Left forelimb (tissue), 1 donor: ENCODE data around the gene ELK4.
A peak's percentile ranks its signal among the peaks of the same experiment; 100 is the strongest.

ENCODE experiments used
- DNase-seq: peaks from one replicate; pipeline ENCODE4 v3.0.0-alpha.2; 2018; ENCODE audit warnings: low spot score

ELK4 gene

GRCh38 chr1:205595861-205596260, 36.0 kb downstream of the ELK4 start:
- DNase-seq, result no peak

- no peak for DNase-seq
Observed at GRCh38 chr1:205595435-205595834, 36.4 kb downstream of the ELK4 start.

DNA sequence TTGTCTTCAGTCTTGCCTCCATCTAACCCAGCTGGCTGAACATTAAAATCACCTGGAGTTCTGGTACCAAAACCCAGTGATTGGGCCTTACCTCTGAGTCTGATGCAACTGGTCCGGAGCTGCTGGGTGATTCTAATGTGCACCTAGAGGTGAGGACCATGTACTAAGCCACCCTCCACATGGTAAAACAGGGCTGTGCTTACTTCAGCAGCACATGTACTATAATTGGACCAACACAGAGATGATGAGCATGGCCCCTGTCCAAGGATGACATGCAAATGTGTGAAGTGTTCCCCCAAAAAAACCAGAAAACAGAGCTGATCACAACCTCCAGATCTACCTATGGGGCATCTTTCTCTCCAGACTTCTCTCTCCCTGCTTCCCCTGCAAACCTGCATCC, 37.0 kb downstream of the ELK4 start:
- no peak for DNase-seq

DNA sequence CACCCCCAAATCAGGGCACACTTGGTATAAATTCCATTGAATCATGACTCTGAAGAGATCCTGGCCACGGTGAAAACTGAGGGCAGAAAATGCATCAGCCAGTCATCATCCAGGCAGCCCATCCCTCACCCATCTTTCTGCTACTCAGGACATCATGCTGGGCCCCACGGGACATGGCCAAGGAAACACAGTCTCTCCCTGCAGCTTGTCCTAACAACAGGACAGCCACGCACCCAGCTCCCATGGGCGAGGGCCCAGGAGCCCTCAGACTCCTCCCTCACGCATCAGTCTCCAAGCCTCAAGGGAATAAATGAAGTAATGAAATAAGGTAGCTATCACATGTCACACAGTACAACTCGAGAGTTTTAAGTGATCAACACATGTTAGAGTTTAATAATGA, 37.8 kb downstream of the ELK4 start:
- DNase-seq, result no peak

GRCh38 chr1:205593532-205593931, 38.3 kb downstream of the ELK4 start:
- DNase-seq, result no peak

- DNase-seq, result no peak
Observed at GRCh38 chr1:205592443-205593003, 39.3 kb downstream of the ELK4 start.

DNA sequence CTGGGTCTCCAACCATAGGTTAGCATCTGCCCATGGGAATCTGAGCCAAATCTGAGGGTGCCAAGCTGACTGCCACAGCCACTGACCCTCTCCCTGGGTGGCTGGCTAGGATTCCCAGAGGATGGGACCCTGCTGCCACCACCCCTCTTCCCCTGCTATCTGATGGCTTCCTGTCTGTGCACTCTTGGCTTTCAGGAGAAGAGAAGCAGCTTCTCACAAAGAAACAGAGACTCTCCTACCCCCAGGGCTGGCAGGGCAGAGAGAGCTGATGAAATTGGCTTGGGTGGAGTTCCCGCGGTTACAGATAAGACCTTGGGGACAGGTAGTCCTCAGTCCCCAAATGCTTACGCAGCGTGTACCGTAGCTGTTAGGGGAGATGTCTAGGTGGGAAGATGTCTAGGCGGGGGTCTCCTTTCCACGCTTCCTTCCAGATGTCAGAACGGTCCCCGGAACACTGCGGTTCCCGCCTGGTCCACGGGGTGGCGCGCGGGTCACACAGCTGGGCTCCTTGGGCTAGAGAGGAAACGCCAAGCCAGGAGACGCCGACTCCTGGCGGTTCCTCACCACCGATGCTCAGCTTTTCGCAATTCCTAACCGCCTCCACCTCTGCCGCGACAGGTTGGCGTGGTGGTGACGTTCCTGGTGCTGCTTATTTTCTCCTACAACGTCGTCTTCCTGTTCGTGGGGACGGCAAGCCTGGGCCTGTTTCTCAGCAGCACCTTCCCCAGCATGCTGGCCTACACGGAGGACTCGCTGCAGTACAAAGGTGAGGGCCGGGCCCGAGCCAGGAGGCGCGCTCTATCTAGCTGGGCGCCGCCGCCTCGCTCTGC, 40.1 kb downstream of the ELK4 start:
- peak; percentile 90 for DNase-seq

GRCh38 chr1:205590777-205591513, 40.9 kb downstream of the ELK4 start:
- no peak for DNase-seq

DNA sequence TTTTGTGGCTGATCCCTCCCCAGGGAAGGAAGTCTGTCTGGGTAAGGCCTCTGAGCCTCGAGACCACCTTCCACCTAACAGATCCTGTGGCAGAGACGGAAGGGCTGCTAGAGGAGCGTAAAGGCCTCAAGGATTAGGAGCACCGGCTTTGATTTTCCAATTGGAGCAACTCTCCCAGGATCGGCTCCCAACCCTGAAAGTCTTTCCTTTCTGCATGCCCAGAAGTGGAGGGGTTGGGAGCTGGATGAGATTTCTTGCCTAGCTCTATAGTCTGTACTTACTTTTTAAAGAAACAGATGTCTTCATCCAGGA, 41.4 kb downstream of the ELK4 start:
- no peak for DNase-seq

DNA sequence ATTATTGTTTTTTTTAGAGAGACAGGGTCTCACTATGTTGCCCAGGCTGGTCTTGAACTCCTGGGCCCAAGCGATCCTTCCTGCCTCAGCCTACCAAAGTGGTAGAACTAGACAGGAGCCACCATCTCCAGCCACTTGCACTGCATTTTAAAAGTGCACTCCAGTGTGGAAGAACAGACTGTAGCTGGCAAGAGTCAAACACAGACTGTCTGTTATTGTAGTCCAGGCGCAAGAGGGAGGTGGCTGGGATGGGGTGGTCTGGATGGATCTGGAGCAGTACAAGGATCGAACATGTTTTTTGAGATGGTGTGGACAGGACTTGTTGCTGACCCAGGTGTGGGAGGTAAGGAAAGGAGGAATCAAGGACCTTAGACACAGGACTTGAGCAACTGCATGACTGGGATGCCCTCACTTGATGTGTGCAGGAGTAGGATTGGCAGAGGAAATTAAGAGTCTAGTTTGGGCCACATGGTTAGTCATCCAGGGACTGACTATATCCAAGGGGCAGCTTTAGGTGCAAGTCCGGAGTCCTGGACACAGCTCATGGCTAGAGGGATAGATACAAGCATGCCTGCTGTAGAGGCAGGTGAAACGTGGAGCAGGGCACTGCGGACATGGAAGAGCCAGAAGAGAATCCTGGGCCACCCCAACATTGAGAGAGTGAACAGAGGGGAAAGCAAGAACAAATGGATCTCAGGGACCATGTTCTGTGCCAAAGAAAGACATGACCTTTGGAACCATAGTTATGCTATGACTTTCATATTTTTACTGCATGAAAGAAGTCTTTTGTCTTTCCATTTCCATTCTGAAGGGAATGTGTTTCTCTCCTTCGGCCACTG, 42.0 kb downstream of the ELK4 start:
- DNase-seq, result no peak

GRCh38 chr1:205589046-205589445, 42.8 kb downstream of the ELK4 start:
- DNase-seq, result no peak

GRCh38 chr1:205588636-205589035, 43.2 kb downstream of the ELK4 start:
- DNase-seq, result no peak

DNA sequence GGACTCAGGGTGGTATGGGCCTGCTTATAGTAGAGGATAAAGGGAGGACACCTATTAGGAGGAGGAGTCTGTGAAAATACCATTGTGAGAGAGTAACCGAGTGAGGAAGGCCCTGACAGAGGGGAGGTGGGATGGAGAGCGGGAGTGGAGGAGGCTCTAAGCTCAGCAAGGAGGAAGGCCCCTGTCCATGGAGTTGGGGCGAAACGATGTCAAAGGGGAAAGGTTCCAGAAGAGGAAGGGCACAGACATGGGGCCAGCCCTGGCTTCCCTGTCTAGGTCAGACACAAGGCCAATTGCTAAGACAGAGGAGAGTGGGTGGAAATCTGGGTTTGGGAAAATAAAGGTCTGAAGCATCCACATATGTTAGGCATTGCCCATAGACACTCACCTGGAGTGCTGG, 44.2 kb downstream of the ELK4 start:
- no peak for DNase-seq

GRCh38 chr1:205585835-205586785, 45.7 kb downstream of the ELK4 start:
- DNase-seq, result no peak

- no peak for DNase-seq
Observed at GRCh38 chr1:205585169-205585834, 46.5 kb downstream of the ELK4 start.

- no peak for DNase-seq
Observed at GRCh38 chr1:205584732-205585131, 47.1 kb downstream of the ELK4 start.

DNA sequence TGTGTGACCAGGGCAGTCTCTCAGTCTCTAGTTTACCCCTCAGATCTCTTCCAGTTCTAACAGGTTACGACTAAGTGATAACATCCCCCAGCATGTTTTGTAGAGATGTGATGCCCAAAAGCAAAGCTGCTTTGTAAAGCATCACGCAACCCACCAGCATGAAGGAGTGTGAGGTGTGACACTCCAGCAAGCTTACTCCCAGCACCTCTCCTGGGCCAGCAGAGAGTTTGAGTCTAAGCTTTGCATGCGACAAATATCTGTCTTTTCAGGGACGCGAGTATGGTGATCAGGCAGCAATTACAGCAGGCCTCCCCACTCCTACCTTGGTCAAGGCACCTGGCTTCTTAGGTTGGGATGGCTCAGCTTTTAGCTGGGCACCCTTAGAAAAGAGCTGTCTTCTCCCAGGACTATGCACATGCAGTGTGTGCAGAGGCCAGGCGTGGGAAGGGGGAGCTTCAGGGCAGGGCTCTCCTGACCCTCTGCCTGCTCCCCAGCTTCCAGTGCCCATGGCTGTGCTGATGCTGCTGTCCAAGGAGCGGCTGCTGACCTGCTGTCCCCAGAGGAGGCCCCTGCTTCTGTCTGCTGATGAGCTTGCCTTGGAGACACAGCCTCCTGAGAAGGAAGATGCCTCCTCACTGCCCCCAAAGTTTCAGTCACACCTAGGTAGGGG, 48.2 kb downstream of the ELK4 start:
- DNase-seq, result no peak

DNA sequence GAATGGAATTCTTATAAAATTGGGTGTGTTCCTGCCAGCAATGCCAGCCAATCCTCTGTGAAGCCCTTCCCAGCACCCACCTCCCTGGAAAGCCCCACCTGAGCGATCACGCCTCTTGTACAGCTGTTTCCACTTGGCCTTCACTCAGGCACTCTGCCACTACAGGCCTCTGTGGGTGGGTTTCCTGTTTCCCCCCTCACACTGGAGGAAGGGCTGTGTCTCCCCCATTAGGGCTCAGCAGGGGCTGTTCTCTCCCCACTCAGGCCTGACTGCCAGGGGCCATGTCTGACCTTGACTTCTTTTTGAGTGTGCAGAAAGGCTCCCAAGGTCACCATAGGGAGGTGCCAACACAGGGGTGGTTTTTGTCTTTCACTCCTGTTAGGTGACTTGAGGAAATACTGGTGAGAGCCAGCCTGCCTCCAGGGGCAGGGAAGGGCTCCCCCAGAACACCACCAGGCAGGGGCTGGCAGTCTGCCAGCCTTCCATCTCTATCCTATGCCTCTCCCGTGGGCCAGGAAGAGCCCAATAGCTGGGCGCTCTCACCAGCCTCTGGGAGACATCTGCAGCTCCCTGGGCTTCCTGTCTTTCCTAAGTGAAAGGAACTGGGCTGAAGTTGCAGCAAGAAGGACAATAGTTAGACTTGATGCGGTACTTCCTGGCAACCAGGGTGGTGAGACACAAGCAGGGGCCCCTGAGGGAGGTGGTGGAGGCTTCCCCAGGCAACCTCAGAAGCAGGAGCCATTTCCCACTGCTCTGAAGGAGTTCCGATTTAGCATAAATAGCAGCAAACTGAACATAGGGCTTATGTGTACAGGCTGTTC, 49.1 kb downstream of the ELK4 start:
- no peak for DNase-seq

DNA sequence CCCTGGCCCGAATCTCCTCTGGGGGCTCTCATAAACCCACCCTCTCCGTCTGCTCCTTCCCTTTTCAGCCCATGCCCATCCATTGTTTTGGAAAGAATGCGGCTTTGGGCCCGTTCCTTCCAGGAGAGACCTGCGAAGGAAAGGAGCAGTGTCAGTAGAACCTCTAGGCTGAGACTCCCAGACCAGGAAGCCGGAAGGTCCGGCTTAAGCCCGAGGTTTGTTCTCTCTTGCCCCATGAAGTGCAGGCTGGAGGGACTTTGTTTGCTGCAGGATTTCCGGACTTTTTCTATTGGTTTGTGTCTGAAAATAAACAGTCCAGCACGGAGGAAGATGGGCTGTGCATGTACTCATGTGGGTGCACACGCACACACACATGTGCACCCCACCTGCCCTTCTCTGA, 49.8 kb downstream of the ELK4 start:
- no peak for DNase-seq
